ENCODE data around the gene MISFA.
"Not testable (repeated sequence)": the region's sequence is repeated elsewhere in the genome, so short reads cannot be mapped to it uniquely, and the experiment has no call there.

MISFA gene

DNA sequence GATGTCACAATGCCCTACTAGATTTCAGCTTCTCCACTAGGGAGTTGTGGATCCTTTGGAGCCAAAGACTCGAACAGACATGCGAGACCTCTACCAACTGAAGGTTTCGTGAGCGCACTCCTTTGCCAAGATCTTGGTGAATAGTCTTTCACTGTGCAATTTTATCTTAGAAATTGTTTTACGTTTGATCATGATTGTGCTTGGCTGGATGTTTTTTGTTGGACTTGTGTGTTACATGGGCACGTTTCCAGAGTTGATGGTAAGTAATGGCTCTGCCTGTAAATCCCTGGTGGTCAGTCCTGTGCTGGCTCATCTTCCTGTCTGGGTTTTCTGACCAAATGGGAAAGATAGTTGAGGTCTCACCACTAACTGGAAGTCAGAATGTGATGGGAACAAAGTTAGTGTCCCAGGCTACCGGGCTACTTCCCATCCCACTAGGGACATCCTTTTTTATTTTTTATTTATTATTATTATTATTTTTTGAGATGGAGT is at the start of gene MISFA:
TSS of gene MISFA (plus strand) at position 51 of the 492 bp plus-strand sequence. CDS start at position 191, 140 bp downstream.
- in situ Hi-C loops (cut with MboI; ENCODE audit: low sequenced_read_pairs), result no loop called here

DNA sequence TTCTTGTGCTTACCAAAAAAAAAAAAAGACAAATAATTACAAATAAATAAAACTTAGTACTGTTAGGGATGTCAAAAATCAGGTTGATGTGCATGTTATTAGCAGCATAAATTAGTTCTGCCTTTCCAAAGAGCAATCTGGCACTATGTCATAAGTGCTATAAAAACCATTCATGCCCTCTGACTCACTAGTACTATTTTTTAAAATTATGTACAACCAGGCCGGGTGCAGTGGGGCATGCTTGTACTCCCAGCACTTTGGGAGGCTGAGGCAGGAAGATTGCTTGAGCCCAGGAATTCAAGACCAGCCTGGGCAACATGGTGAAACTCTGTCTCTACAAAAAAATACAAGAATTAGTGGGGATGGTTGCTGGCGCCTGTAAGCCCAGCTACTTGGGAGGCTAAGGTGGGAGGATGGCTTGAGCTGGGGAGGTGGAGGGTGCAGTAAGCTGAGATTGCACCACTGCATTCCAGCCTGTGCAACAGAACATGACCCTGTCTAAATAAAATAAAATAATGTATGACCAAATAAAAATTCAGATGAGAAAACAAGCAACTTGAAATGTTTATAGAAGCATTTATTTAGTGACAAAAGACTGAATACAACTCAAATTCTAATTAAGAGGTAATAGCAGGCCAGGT is 36.4 kb upstream of the MISFA start:
- in situ Hi-C loops (cut with MboI; ENCODE audit: low sequenced_read_pairs), result no loop called here

DNA sequence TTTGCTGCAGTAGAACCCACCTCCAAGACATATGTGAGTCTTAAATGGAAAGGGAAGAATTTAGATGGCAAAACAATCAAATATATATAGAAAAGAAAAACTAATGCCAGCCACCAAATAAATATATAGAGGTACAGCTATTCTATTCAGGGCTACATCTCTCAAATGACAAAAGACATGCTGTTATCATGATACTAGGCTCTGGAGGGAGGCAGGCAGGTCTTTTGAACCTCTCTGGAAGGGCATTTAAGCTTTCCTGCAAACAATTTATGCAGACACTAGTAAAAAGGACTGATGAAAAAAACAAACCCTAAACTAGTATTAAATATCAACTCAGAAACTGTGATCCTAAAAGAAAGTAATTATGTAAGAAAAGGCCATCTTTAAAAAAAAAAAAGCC is 35.4 kb upstream of the MISFA start:
- in situ Hi-C loops (cut with MboI; ENCODE audit: low sequenced_read_pairs), result no loop called here

DNA sequence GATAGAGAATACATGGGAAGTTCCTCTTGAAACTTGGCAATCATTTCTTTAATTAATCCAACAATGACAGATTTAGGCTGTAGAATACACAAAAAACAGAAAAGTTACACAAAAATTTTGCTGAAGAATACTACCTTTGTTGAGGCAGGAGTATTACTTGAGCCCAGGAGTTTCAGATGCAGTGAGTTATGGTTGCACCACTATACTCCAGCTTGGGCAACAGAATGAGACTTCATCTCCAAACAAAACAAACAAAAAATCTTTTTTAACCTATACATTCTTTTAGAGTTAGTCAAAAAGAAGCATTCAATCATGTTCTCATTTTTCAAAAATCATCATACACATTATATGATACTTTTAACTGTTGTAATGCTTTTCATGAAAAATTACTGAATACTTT is 33.2 kb upstream of the MISFA start:
- in situ Hi-C loops (cut with MboI; ENCODE audit: low sequenced_read_pairs), result no loop called here

DNA sequence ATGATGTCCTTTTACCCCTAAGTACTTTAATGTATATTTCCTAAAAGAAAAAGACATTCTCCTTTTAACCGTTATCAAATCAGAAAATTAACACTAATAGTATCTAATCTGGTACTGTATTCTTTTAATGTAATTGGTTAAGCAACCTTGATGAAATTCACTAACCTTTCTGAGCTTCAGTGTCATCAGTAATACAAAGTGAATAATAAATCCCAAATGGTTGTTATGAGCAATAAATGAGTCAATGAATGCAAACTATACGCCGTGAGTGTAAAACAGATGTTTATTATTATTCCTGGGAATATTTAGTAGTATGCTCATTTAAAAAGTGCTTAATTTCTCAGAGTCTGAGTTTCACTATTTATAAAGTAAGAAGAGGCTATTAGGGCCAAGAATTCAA is 32.5 kb upstream of the MISFA start:
- in situ Hi-C loops (cut with MboI; ENCODE audit: low sequenced_read_pairs), result no loop called here

DNA sequence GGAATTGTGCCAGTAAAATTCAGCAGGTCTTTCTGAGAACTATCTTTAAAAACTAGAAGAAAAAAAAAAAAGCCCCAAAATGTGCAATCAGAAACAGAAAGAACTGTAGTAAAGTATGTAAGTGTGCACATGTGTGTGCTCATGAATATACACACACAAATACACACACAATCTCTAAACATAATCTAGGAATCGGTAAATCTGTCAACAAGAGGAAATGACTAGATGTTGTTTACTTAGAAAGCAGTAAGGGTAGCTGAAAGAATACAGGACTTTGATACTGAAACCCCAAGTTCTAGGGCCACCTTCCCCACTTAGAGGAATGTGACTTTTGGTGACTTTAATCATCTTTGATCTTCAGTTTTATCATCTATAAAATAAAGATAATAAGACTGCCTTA is 24.2 kb upstream of the MISFA start:
- in situ Hi-C loops (cut with MboI; ENCODE audit: low sequenced_read_pairs), result no loop called here

DNA sequence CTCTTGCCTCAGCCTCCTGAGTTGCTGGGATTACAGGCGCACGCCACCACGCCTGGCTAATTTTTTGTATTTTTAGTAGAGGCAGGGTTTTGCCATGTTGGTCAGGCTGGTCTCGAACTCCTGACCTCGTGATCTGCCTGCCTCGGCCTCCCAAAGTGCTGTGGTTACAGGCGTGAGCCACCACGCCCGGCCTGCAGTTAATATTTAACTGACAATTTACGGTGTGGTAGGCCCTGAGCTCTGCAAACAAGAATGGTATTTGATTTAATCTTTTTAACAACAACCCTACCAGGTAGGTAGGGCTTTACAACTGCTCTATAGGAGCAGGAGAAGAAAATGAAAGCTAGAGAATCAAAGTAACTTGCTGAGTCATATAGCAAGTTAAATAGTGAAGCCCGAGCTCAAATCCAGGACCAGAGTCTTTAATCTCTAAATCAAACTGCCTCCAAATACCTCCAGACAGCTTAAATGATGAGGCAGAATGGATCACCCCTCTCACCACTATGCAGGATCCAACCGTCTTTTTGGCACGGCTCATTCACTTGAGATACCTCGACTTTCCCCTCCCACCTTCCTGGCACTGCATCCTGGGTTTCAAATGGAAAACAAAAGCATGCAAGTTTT is 20.5 kb upstream of the MISFA start:
- in situ Hi-C loops (cut with MboI; ENCODE audit: low sequenced_read_pairs), result no loop called here

DNA sequence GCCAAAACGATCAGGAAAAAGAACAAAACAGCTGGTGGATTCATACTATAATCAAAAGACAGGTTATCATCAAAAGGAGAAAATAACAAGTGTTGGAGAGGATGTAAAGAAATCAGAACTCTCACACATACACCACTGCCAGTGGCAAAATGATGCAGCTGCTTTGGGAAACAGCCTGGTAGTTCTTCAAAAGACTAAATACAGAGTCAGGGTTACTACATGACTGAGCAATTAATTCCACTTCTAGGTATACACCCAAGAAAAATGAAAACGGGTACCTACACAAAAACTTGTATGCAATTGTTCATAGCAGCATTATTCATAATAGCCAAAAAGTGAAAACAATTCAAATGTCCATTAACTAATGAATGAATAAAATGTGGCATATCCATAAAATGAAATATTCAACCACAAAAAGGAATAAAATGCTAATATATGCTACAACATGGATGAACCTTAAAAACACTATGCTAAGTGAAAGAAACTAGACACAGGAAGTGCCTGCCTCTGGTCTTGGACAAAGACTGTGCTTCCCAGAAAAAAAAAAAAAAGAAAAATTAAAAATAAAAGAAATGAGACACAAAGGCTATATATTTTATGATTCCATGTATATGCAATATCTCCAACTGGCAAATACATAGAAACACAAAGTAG is 19.3 kb upstream of the MISFA start:
- in situ Hi-C loops (cut with MboI; ENCODE audit: low sequenced_read_pairs), result no loop called here

DNA sequence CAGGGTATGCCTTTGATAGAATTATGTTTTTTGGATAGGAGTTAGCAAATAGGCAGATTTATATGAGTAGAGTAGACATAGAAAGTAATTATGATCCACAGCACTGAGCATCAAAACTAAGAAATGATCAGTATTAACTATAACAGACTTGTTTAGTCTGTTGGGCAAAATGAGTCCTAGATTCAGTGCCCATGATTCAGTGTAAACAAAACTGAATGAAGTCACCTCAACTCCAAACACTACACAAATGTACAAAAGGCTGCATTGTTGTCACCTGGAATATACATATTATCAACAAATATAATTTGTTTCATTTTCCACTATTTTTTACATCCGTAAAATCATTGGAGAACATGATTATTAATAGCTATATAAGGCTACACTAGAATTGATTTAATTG is 17.8 kb upstream of the MISFA start:
- in situ Hi-C loops (cut with MboI; ENCODE audit: low sequenced_read_pairs), result no loop called here

DNA sequence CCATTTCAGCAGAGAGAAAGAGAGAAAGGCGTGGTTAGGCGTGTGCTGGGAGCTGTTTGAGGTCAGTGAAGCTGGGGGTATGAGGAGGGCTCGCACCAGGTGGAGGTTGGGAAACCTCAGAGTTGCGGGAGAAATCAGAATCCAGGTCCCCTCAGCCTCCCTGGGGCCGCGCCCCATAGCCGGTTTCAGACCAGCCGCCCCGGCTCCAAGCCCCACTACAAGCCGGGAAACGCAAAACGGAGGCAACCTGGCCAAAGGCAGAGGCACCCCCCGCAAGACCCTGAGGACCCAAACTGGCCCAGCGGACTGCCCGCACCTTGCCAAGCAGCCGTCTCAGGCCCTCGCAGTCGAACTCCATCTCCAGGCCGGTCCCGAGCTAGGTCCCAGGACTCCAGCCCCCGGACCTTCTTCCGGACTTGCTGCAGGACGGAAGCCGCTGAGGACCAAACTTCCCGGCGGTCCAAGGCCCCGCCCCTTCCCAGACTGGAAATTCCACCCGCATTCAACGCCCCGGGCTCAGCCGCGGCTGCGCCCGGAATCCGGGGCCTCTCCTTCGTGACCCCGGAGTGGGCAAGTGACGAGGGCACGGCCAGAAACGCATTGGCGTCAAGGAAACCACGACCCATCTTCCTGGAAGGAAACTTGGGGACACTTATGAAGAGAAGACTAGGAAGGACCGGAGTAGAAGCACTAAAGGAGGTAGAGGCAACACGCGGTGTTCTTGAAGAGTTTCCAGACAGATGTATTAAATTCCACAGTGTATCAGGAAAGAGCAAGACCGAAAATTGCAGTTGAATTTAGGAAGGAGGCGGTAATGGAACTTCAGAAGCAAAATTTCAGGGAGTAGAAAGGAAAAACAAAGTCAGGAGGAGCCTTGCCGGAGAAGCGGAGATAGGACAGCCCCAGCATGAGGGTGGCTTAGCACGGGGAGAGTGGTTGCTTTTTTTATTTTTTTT is 11.0 kb upstream of the MISFA start, which contains the start of gene UEVLD:
TSS of gene UEVLD (minus strand) at position 438 of the 956 bp plus-strand sequence. CDS start at position 358, 80 bp downstream.
- in situ Hi-C loops (cut with MboI; ENCODE audit: low sequenced_read_pairs), result no loop called here

DNA sequence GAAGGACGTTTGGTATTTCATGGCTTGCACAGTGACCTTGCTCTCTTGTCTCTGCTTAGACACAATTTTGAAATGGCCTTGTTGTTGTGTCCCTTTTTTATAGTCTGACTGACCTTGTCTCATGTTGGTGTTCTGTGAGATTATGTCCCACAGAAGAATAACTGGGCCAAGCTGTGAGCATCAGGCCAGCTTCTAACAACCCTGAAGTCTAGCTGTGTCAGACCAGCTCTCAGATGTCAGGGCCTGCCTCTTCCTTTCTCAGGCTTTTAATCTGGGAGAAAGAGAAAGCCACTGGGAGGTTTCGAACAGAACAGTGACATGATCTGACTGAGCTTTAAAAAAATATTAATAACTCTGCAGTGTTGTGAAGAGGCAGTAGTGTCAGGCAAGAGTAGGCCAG is 9.0 kb upstream of the MISFA start:
- in situ Hi-C loops (cut with MboI; ENCODE audit: low sequenced_read_pairs), result no loop called here

DNA sequence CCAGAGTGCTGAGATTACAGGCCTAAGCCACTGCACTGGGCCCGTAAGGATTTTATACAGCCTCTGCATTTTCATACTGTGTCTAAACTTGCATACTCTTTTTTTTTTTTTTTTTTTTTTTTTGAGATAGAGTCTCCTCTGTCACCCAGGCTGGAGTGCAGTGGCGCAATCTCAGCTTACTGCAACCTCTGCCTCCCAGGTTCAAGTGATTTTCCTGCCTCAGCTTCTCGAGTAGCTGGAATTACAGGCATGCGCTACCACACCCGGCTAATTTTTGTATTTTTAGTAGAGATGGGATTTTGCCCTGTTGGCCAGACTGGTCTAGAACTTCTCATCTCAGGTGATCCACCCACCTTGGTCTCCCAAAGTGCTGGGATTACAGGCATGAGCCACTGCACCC is 5.5 kb upstream of the MISFA start:
- in situ Hi-C loops (cut with MboI; ENCODE audit: low sequenced_read_pairs), result not testable (repeated sequence)

DNA sequence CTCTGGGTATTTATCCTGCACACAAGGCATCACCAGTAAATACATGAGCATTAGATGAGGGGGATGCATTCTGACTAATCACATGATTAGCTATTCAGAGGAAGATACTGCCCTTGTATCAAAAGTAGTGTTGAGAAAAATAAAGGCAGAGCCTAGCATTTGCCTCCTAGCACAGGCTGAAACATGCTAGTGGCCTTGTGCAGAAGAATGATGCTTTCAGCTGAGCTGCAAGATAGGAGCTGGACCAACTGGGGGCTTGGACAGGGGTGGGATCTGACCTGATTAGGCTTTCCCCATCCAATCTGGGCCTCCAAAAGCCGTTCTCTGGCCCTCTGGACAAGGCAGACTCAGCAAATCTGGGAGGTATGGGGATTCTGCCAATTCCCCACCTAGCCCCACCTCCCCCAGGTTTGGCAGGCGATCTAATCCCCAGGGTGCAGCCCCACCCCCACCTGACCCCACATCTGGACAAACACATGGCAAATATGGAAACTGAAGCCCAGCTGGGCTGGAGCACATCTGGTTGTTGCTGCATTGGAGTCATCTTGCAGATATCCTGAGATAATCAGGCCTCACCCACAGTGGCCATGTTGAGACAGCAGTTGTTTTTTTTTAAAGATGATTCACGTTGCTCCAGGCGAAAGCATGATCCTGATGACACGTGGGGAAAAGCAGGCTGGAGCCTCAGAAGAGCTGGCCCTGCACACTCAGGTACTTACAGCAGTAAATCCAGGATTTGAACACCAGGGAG is 4.4 kb upstream of the MISFA start:
- in situ Hi-C loops (cut with MboI; ENCODE audit: low sequenced_read_pairs), result no loop called here

DNA sequence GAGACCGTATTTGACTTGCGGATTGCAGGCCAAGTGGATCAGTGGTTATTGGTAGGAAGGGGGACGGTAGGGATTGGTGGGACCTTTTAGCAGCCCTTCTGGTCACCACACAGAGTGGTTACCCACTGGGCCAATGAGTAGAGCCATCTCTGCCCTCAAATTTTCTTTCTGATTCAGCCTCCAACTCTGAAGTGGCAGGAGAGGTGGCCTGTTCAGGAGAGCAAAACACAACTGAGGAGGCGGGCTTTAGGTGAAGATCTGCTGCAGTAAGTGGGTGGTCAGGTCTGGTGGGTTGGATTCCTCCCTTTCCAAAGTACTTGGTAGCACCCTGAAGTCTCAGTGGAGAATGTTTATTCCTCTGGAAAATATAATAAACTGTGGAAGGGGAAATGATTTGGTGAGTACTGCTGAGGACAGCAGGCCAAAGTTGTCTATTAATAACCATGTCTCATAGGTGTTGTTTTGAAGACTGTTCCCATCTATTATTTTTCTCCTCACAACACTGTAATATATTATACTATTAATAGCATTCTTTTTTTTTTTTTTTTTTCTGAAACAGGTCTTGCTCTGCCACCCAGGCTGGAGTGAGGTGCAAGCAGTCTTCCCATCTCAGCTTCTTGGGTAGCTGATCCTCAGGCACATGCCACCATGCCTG is 1.5 kb downstream of the MISFA start:
- in situ Hi-C loops (cut with MboI; ENCODE audit: low sequenced_read_pairs), result no loop called here

DNA sequence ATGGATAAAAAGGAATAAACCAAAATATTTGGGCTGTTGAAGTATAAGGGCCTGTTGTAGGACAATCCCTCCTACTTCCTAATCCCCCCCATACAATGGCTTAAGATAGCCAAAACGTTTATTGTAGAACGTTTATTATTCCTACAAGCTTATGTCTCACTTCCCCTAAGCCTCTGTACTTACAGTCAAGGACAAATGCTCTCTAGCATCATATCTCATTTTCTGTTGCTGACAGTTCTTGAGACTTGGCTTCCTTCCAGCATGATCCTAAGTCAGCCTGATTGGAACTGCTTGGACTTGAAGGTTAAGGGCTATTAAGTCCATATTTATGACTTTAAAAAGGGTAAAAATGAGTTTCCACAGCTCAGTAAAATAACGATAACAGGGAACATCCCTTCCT is 8.8 kb downstream of the MISFA start:
- in situ Hi-C loops (cut with MboI; ENCODE audit: low sequenced_read_pairs), result no loop called here

DNA sequence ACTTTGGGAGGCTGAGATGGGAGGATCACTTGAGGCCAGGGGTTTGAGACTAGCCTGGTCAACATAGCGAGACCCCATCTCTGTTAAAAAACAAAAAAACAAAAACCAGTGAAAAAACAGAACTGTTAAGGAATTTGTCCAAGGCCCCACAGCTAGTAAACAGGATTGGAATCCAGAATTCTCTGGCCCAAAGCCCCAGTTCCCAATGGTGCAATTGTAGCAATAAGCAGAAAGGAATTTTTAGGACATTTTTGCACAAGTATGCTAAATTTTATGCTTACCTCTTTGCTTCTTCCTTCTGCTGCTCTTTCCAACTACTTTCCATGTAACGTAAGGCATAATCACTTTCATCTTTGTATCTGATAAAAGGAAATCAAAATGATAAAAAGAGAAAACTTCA is 11.6 kb downstream of the MISFA start:
- in situ Hi-C loops (cut with MboI; ENCODE audit: low sequenced_read_pairs), result no loop called here

DNA sequence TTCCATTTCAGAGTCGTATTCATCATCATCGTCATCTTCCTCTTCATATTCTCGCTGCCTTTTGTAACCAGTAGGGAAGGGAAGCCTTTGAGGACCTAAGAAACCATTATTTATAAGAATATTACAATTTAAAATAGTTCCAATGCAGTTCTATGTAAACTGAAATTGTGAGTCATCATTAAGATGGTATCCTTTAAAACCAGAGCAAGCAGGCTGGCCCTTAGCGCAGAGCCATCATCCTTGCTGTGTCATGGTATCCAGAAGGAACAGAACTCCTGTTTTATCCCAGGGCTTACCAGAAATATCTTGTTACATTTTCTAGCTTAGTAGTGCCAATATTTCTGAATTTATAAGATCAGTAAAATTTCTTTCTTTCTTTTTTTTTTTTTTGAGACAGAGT is 12.8 kb downstream of the MISFA start:
- in situ Hi-C loops (cut with MboI; ENCODE audit: low sequenced_read_pairs), result no loop called here

DNA sequence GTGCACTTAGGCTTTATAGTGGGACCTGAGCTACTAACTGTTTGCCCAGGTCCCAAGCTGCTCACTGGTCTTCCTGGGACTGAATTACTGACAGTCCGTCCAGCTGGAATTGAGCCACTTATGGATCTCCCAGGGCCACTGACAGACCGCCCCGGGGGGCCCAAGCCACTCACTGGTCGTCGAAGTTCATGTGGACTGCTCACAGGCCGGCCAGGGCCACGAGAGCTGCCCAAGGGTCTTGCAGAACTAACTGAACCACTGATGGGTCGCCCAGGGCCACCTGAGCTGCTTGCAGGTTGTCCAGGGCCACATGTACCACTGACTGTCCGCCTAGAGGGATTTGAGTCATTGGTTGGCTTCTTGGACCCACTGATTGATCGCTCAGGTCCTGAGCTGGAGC is 15.1 kb downstream of the MISFA start:
- in situ Hi-C loops (cut with MboI; ENCODE audit: low sequenced_read_pairs), result no loop called here

DNA sequence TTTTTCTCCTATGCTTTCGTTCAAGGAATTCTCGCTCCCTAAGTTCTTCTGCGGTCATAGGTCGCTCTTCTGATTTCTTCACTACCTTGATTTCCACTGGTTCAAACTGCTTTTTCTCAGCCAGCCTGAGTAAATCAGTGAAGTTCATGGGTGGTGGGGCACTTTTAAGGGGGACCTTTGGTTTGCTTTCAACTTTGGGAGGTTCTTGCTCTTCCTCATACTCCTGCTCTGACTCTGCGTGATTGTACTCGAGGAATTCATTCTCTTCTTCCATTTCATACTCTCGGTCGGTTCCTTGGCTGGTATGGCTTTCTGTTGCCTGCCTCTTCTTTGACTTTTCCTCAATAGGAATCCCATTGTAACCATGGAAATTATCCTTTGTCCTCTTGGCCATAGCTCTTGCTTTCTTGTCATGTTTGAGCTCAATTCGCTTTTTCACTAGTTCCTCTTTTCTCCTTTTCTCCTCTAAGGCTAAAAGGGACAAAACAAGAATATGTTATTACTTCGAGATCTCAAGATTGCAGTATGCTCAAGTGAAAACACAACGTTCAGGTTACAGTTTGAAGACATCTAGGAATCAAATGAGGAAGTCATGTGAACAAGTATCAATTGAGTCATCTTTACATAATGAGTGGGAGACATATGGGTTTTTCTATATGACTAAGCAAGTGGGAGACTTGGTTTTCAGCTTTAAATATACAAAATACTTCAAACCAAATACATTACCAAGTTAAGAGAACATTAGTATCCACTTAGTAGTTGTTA is 16.2 kb downstream of the MISFA start:
- in situ Hi-C loops (cut with MboI; ENCODE audit: low sequenced_read_pairs), result no loop called here
